Transverse colon (tissue), 4 donors: ENCODE measurements around the gene ADM.

ENCODE experiments used
- POLR2AphosphoS5 ChIP-seq, 3 donors: sonication (generic); formaldehyde crosslinking; IDR thresholded peaks; one replicate each; pipeline ENCODE4 v1.6.1; 2016; ENCODE audit warnings: antibody characterized with exemption in 3 of 3
- TF ChIP-seq, protein P1 (sequence below), 5 experiments: fragments of 200-600 bp in 3 of 5; fragments of 450-650 bp in 2 of 5; sonication (generic) in 3 of 5; IDR thresholded peaks; 1 replicate in 2 of 5; 2 replicates in 3 of 5; pipeline ENCODE4 v1.5.1; 2016 to 2017; ENCODE audit warnings: antibody characterized with exemption in 5 of 5, inconsistent platforms in 3 of 5, mild to moderate bottlenecking in 2 of 5, moderate library complexity in 1 of 5

DNA sequence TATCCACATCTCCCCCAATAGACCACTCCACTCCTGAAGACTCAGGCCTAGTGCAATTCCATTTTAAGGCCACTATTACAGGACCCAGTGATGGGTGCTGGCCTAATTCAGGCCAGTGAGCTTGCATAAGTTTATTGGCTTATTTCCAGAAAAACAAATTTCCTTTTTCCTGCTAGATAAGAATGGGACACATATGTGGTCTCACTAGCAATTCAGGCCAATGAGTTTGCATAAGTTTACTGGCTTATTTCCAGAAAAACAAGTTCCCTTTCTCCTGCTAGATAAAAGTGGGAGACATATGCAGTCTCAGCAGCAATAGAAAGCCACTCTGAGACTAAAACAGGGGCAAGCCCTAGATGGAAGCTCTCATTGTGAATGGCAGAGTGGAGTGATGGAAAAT lies 22.4 kb downstream of the ADM start:
- TF ChIP-seq, protein P1, sequence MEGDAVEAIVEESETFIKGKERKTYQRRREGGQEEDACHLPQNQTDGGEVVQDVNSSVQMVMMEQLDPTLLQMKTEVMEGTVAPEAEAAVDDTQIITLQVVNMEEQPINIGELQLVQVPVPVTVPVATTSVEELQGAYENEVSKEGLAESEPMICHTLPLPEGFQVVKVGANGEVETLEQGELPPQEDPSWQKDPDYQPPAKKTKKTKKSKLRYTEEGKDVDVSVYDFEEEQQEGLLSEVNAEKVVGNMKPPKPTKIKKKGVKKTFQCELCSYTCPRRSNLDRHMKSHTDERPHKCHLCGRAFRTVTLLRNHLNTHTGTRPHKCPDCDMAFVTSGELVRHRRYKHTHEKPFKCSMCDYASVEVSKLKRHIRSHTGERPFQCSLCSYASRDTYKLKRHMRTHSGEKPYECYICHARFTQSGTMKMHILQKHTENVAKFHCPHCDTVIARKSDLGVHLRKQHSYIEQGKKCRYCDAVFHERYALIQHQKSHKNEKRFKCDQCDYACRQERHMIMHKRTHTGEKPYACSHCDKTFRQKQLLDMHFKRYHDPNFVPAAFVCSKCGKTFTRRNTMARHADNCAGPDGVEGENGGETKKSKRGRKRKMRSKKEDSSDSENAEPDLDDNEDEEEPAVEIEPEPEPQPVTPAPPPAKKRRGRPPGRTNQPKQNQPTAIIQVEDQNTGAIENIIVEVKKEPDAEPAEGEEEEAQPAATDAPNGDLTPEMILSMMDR (IDR thresholded peaks at IDR 0.05): no peak
- TF ChIP-seq POLR2AphosphoS5 (IDR thresholded peaks at IDR 0.05): peak in 1 of 3 donors; percentile 47
